Spleen (tissue), 7 donors: ENCODE measurements around the gene TSHZ3.

Experiments
- CTCF ChIP-seq, 11 experiments: fragments of 200-600 bp in 7 of 11; fragments of 450-650 bp in 4 of 11; sonication (generic) in 4 of 11; IDR thresholded peaks in 8 of 11; conservative IDR thresholded peaks in 3 of 11; 1 replicate in 7 of 11; 2 replicates in 4 of 11; pipeline versions ENCODE4 v1.4.0 to v1.8.0; 2016 to 2021; ENCODE audit warnings: antibody characterized with exemption in 11 of 11, inconsistent platforms in 4 of 11, mild to moderate bottlenecking in 1 of 11
- POLR2A ChIP-seq, 3 donors: fragments of 450-650 bp; IDR thresholded peaks; one replicate each; pipeline ENCODE4 v1.5.1; 2017; ENCODE audit warnings: antibody characterized with exemption in 3 of 3, mild to moderate bottlenecking in 1 of 3
- POLR2AphosphoS5 ChIP-seq, 3 donors: sonication (generic); formaldehyde crosslinking; IDR thresholded peaks; one replicate each; pipeline ENCODE4 v1.5.1; 2017; ENCODE audit warnings: antibody characterized with exemption in 3 of 3
- donor health status: DM: no; HTN: no; CAD: no; lungs with moderate emphysema.
- donor health status: DM: no; HTN: no; CAD: no.
- donor health status: DM: no; HTN: no; CAD: no.

GRCh38 chr19:31253526-31254179 is 95.6 kb downstream of the TSHZ3 start:
- TF ChIP-seq CTCF (IDR thresholded peaks at IDR 0.05 in 8 of 11, conservative IDR thresholded peaks at IDR 0.05 in 3 of 11) = no peak
- TF ChIP-seq POLR2AphosphoS5 (IDR thresholded peaks at IDR 0.05) = no peak
- TF ChIP-seq POLR2A (IDR thresholded peaks at IDR 0.05) = no peak
